Ammon's horn (tissue), 1 donor: Measurements from ENCODE around the gene ACKR3.

ENCODE experiments used
- DNase-seq: peaks from one replicate; pipeline ENCODE4 v3.0.0-alpha.2; 2016; ENCODE audit warnings: low spot score

The ACKR3 gene

DNA sequence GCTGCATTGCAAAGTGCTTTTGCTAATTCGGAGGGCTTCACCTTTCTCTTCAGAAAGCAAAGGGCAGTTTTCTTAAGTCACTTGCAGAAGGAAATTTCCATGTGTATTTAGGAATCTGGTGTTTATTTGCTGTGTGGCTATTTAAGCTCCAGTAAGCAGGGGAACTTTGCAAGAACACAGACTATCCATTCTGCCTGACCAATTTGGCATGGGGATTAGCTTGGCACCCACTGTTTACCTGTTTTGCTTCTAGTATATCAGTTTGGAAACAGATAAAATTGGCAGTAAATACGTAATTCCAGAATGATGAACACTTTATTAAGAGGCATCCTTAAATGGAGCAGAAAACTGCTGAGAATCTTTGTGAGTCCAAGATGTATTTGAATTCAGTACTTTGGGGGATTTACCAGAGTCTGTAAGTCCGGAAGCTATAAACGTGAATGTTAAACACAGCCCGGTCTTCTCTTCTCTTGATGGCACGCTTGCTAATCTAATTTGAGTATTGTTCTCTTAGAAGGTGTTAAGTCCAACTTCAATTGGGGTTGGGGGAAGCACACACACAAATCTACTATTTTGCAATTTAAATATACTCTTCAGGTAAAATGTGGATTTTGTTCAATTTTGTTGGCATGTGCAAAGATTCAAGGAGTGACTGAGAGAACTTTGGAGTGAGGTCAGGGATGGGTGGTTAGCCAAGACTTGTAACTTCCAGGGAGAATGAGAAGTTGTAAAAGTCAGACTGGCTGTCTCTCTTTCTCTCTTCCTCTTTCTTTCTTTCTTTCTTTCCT, 650 bp downstream of the ACKR3 start:
- no peak for DNase-seq

GRCh38 chr2:236571145-236571544, 1.5 kb downstream of the ACKR3 start:
- DNase-seq, result no peak

GRCh38 chr2:236572482-236572881, 2.9 kb downstream of the ACKR3 start:
- no peak for DNase-seq

GRCh38 chr2:236573066-236573929, 3.7 kb downstream of the ACKR3 start:
- DNase-seq, result no peak

- no peak for DNase-seq
Observed at GRCh38 chr2:236574000-236574399, 4.4 kb downstream of the ACKR3 start.

- no peak for DNase-seq
Observed at GRCh38 chr2:236574424-236575145, 5.0 kb downstream of the ACKR3 start.

DNA sequence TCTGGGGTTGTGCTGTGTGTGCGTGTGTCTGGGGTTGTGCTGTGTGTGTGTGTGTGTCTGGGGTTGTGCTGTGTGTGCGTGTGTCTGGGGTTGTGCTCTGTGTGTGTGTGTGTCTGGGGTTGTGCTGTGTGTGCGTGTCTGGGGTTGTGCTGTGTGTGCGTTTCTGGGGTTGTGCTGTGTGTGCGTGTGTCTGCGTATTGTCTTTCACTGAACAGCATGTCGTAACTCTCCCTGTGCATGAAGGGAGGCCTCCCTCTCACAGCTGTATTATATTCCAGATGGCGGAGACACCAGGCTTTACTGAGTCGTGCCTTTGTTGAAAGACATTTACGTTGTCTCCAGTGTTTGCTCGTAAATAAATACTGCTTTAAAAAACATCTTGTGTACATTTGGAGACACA, 5.9 kb downstream of the ACKR3 start:
- DNase-seq, result no peak

DNA sequence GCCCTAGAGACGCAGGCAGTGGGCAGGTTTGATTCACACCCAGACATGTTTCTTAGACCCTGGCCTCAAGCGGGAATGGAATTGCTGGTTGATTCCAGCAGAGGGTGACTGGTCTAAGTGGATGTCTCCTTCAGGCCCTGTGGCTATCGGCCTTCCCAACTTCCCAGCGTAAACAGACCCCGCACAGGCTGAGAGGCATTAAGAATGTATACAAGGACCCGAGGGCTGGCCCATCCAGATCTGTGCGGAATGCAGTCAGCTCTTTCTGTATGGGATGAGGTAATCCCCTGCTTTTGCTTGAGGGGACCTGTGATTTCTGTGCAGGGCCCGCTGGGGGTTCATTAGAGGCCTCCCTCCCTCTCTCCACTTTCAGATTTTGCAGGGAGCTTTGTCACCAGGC, 6.5 kb downstream of the ACKR3 start:
- DNase-seq, result no peak

DNA sequence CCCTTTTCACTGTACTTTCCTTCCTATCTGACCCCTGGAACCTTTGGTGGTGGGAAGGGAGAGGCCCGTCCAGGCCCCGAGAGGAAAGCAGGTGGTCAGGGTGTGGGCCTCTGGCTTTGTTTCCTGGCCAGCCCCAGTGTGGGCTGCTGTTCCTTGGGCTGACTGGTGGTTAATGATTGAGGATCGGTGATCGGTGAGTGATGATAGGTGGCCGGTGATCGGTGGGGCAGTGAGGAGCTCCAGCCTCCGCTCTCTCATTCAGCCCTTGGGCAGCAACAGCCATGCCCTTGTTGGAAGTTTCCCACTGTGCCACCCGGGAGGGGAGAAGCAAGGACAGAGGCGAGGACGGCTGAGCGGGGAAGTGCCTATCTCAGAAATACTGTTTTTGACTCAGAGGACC, 7.3 kb downstream of the ACKR3 start:
- no peak for DNase-seq

GRCh38 chr2:236577481-236578410, 8.1 kb downstream of the ACKR3 start:
- DNase-seq, result peak; percentile 51

DNA sequence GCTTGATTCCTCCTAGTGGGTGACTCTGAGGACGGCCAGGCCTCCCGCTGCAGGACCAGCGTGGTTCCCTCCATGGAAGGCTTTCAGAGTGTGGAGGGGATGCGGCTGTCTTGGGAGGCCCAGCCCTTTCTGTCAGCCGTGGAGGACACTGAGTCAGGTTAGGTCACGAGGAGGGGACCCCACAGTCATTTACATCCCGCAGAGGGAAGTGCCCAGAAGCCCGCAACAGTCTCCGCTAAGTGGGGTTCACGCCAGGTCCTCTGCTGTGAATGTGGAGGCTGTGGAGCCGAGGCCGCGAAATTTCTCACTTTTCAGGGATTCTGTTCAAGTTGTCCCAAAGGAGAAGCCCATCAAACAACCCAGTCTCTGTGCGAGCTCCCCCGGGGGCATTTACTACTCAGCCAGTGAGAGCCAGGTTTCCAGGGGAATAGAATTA, 8.8 kb downstream of the ACKR3 start:
- DNase-seq, result no peak

- DNase-seq, result no peak
Observed at GRCh38 chr2:236579048-236579745, 9.6 kb downstream of the ACKR3 start.

DNA sequence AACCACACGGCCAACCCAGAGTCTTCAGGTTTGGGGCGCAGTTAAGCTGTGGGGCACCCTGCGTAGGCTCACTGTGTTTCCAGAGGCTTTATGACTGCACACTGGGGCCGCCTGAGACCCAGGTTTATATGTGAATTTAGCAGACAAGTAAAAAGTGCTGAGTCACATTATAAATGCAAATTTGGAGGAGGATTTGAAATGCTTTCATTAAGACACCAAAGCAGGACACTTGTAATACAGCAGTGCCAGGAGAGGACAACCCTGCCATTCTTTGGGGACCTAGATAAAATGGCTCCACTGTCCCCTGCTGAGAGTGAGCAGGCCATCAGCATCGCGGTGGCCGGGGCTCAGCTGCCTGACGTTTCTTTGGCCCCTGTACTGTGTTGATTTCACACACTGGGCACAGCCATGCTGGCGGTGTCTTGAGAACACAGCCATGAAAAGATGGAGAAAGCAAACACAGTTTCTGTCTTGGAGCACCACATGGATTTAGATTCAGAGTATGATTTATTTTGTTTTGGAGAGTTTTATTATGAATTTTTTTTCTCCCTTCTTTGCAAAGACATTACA, 10.2 kb downstream of the ACKR3 start:
- DNase-seq, result peak; percentile 72

GRCh38 chr2:236580746-236581355, 11.2 kb downstream of the ACKR3 start:
- DNase-seq, result no peak

GRCh38 chr2:236581546-236581945, 11.9 kb downstream of the ACKR3 start:
- DNase-seq, result no peak

GRCh38 chr2:236582968-236583367, 13.3 kb downstream of the ACKR3 start:
- no peak for DNase-seq

- no peak for DNase-seq
Observed at GRCh38 chr2:236583621-236584203, 14.1 kb downstream of the ACKR3 start.

DNA sequence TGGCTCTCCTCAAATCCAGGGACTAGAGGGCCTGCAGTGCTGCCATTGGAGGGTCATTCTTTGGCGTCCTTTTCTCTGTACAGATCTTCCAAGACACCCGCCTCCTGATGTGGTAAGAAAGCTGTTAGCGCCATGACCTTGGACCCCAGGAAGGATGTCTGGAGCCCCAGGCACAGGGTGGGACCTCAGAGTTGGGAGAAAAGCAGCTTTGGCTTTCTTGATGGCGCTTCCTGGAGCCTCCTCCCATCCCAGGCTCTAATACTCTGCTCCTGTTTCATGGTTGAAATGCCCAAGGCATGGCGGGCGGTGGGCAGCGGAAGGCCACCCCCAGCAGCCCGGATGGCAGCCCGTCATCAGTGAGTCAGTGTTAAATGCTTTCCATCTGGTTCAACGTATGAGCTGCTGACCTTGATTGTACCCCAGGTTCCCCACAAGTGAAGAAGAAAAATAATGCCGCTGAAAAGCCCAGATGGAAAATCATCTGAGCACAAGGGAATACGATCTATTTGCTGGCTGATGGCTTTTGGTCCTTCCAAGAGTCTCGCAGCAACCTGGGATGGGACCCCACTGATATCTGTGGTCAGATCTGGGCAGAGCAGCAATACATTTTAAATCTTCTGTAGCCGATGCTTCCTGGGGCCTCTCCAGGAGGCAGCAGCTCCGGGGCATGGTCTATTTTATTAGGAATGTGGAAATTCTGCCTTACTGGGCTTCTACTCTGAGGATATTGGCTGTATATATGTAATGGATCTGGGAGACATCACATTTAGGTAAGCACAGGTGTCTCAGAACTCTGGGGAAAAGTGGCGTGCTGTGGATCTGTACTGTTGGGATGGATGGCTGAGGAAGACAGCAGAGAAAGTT, 15.1 kb downstream of the ACKR3 start:
- no peak for DNase-seq

GRCh38 chr2:236585966-236586365, 16.3 kb downstream of the ACKR3 start:
- DNase-seq, result no peak
